Loucy (cell line): ENCODE measurements around the gene FBXL15.

Source experiments
- EZH2phosphoT487 ChIP-seq: fragments of 200-600 bp; IDR thresholded peaks from 2 replicates; pipeline ENCODE4 v1.6.1; 2018; ENCODE audit warnings: antibody characterized with exemption, mild to moderate bottlenecking, moderate library complexity, borderline replicate concordance
- TF ChIP-seq, protein P1 (sequence below): fragments of 200-600 bp; sonication (generic); conservative IDR thresholded peaks from 2 replicates; pipeline ENCODE4 v1.5.1; 2014; ENCODE audit warnings: mild to moderate bottlenecking, antibody characterized with exemption, low read length

DNA sequence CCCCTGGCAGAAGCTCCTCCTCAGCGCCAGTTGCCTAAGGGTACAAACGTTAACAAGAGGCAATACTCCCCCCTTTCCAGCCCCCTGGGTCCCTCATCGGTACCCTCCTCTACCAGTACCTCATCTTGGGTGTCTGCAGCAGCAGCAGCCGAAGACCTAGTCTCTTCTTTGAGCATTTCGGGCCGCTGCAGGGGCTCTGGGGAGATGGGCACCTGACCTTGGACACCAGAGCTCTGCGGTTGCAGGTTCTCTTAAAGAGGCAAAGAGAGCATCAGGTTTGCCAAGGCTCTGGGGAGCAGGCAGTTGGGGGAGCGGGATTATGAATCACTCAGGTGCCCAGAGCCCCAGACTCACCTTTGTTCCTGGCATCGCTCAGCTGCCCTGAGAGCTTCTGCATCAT, 3.5 kb downstream of the FBXL15 start:
- TF ChIP-seq, protein P1, sequence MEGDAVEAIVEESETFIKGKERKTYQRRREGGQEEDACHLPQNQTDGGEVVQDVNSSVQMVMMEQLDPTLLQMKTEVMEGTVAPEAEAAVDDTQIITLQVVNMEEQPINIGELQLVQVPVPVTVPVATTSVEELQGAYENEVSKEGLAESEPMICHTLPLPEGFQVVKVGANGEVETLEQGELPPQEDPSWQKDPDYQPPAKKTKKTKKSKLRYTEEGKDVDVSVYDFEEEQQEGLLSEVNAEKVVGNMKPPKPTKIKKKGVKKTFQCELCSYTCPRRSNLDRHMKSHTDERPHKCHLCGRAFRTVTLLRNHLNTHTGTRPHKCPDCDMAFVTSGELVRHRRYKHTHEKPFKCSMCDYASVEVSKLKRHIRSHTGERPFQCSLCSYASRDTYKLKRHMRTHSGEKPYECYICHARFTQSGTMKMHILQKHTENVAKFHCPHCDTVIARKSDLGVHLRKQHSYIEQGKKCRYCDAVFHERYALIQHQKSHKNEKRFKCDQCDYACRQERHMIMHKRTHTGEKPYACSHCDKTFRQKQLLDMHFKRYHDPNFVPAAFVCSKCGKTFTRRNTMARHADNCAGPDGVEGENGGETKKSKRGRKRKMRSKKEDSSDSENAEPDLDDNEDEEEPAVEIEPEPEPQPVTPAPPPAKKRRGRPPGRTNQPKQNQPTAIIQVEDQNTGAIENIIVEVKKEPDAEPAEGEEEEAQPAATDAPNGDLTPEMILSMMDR: no peak
- TF ChIP-seq EZH2phosphoT487: no peak
